ENCODE measurements around the gene ACAT2. TPM values are rescaled to one million over a fixed set of nuclear protein-coding genes. Genes with fewer than 3 reads are reported as not detected.
"Not testable (repeated sequence)": the region's sequence is repeated elsewhere in the genome, so short reads cannot be mapped to it uniquely, and the experiment has no call there.

The ACAT2 gene
- polyA plus RNA-seq, 10 donors, result 13.1 to 32.0 (median 19.0) TPM

- DNase-seq, result no peak
Observed at GRCh38 chr6:159807150-159807858, 45.5 kb downstream of the ACAT2 start.

- no peak for DNase-seq
Observed at GRCh38 chr6:159808647-159809046, 46.8 kb downstream of the ACAT2 start.

- no peak for DNase-seq
Observed at GRCh38 chr6:159809149-159809548, 47.3 kb downstream of the ACAT2 start.

- DNase-seq, result no peak
Observed at GRCh38 chr6:159813781-159814180, 51.9 kb downstream of the ACAT2 start.

GRCh38 chr6:159815410-159815809, 53.6 kb downstream of the ACAT2 start:
- DNase-seq, result no peak

- not testable (repeated sequence) for DNase-seq
Observed at GRCh38 chr6:159816775-159817174, 54.9 kb downstream of the ACAT2 start.

GRCh38 chr6:159817951-159818739, 56.3 kb downstream of the ACAT2 start:
- no peak for DNase-seq

GRCh38 chr6:159819098-159819497, 57.3 kb downstream of the ACAT2 start:
- no peak for DNase-seq

- DNase-seq, result no peak
Observed at GRCh38 chr6:159819932-159820640, 58.2 kb downstream of the ACAT2 start.

- no peak for DNase-seq
Observed at GRCh38 chr6:159821122-159821521, 59.3 kb downstream of the ACAT2 start.

- DNase-seq, result no peak
Observed at GRCh38 chr6:159821726-159822125, 59.9 kb downstream of the ACAT2 start.

- no peak for DNase-seq
Observed at GRCh38 chr6:159823953-159824352, 62.1 kb downstream of the ACAT2 start.

- DNase-seq, result not testable (repeated sequence)
Observed at GRCh38 chr6:159824690-159825089, 62.8 kb downstream of the ACAT2 start.

- no peak for DNase-seq
Observed at GRCh38 chr6:159826004-159826403, 64.2 kb downstream of the ACAT2 start.

GRCh38 chr6:159826968-159827647, 65.3 kb downstream of the ACAT2 start:
- peak in 2 of 3 donors; percentile 24 to 41 for DNase-seq

GRCh38 chr6:159828074-159828473, 66.2 kb downstream of the ACAT2 start:
- peak; percentile 17 to 54 (median 25) for DNase-seq

Other genes with a start within 250 kb of the ACAT2 start
- 100 to 1,000 TPM in 4 of 10 donors, 10 to 100 TPM in 6; 69.8 to 107 (median 98.1) TPM for gene SOD2, start 68.8 kb upstream of the ACAT2 start, polyA plus RNA-seq (ENCODE audit: insufficient read length in 10 of 10)
- 10 to 100 TPM; 61.7 to 91.7 (median 78.9) TPM for gene WTAP, start 34.5 kb upstream of the ACAT2 start, polyA plus RNA-seq (ENCODE audit: insufficient read length in 10 of 10)
- gene TCP1, start 27.6 kb downstream of the ACAT2 start, polyA plus RNA-seq (ENCODE audit: insufficient read length in 10 of 10), result 100 to 1,000 TPM; 187 to 246 (median 216) TPM
- 10 to 100 TPM; 59.0 to 76.1 (median 68.8) TPM for gene MRPL18, start 28.4 kb downstream of the ACAT2 start, polyA plus RNA-seq (ENCODE audit: insufficient read length in 10 of 10)
- 1 to 10 TPM in 1 of 10 donors, under 1 TPM in 9; 0.08 to 1.1 (median 0.37) TPM for gene PNLDC1, start 38.2 kb downstream of the ACAT2 start, polyA plus RNA-seq (ENCODE audit: insufficient read length in 10 of 10)
- gene MAS1, start 128.9 kb downstream of the ACAT2 start, polyA plus RNA-seq (ENCODE audit: insufficient read length in 10 of 10), result under 1 TPM; 0.06 to 0.55 (median 0.29) TPM
- gene IGF2R, start 207.0 kb downstream of the ACAT2 start, polyA plus RNA-seq (ENCODE audit: insufficient read length in 10 of 10), result 100 to 1,000 TPM; 114 to 143 (median 129) TPM